Naive thymus-derived CD4-positive, alpha-beta T cell (primary cell): ENCODE data around the gene ADM5. TPM values are rescaled to one million over a fixed set of nuclear protein-coding genes. Genes with fewer than 3 reads are reported as not detected.

Source experiments
- ATAC-seq: fragments of 150-1000 bp; cut with Tn5 transposase; 2 replicates; pipeline ENCODE4 v1.10.0; 2021; ENCODE audit warnings: mild to moderate bottlenecking, moderate library complexity
- CTCF ChIA-PET: fragments of 350-600 bp; sonication (Branson Sonifier 250); formaldehyde crosslinking; loops from one replicate; lab custom pipeline; 2021; ENCODE audit warnings: antibody characterized with exemption; lab: Charles Lee
- POLR2A ChIA-PET: fragments of 350-600 bp; sonication (Branson Sonifier 250); formaldehyde crosslinking; loops from one replicate; lab custom pipeline; 2021; ENCODE audit warnings: antibody characterized with exemption, inconsistent platforms; lab: Charles Lee
- DNase-seq, 9 donors: peaks; one replicate each; pipeline versions ENCODE4 v3.0.0 to v3.0.0-alpha.2; 2020 to 2022; ENCODE audit warnings: mixed read lengths in 1 of 9
- H3K27ac ChIP-seq: one replicate; pipeline ENCODE4 v1.7.0; 2013; ENCODE audit warnings: mild to moderate bottlenecking, low read depth, low read length, moderate library complexity
- H3K27me3 ChIP-seq, 2 donors: one replicate each; pipeline ENCODE4 v1.7.0; 2013; ENCODE audit warnings: low read length in 2 of 2, mild to moderate bottlenecking in 2 of 2, moderate library complexity in 2 of 2; ENCODE audit not compliant: control insufficient read depth in 2 of 2, insufficient read depth in 2 of 2
- H3K36me3 ChIP-seq, 3 experiments: 1 replicate in 2 of 3; 2 replicates in 1 of 3; pipeline ENCODE4 v1.7.0; 2013; ENCODE audit warnings: low read length in 3 of 3, mild to moderate bottlenecking in 3 of 3, moderate library complexity in 1 of 3; ENCODE audit not compliant: insufficient read depth in 3 of 3, control insufficient read depth in 2 of 3
- H3K4me1 ChIP-seq, 2 donors: one replicate each; pipeline ENCODE4 v1.7.0; 2013; ENCODE audit warnings: low read length in 2 of 2, mild to moderate bottlenecking in 2 of 2, moderate library complexity in 1 of 2; ENCODE audit not compliant: control insufficient read depth in 2 of 2, insufficient read depth in 2 of 2
- H3K4me3 ChIP-seq: 2 replicates; pipeline ENCODE4 v1.7.0; 2013; ENCODE audit warnings: mild to moderate bottlenecking, low read length
- H3K9me3 ChIP-seq, 3 experiments: 1 replicate in 2 of 3; 2 replicates in 1 of 3; pipeline ENCODE4 v1.7.0; 2013; ENCODE audit warnings: low read length in 3 of 3; ENCODE audit not compliant: control insufficient read depth in 2 of 3
- H3K27ac Mint-ChIP-seq, 9 donors: one replicate each; pipeline ENCODE4 v1.8.0; 2020 to 2022; ENCODE audit warnings: mixed read lengths in 9 of 9, mild to moderate bottlenecking in 8 of 9, moderate library complexity in 5 of 9, inconsistent platforms in 2 of 9
- H3K27me3 Mint-ChIP-seq, 5 donors: one replicate each; pipeline ENCODE4 v1.8.0; 2021 to 2022; ENCODE audit warnings: mixed read lengths in 5 of 5, mild to moderate bottlenecking in 1 of 5
- H3K36me3 Mint-ChIP-seq, 5 donors: one replicate each; pipeline ENCODE4 v1.8.0; 2020 to 2022; ENCODE audit warnings: mixed read lengths in 5 of 5, mild to moderate bottlenecking in 3 of 5, inconsistent platforms in 1 of 5
- H3K4me1 Mint-ChIP-seq, 7 donors: one replicate each; pipeline ENCODE4 v1.8.0; 2020 to 2022; ENCODE audit warnings: mixed read lengths in 7 of 7, mild to moderate bottlenecking in 3 of 7, inconsistent platforms in 1 of 7
- H3K4me3 Mint-ChIP-seq, 10 donors: one replicate each; pipeline ENCODE4 v1.8.0; 2020 to 2022; ENCODE audit warnings: mild to moderate bottlenecking in 10 of 10, mixed read lengths in 10 of 10, moderate library complexity in 6 of 10, inconsistent platforms in 2 of 10
- H3K9me3 Mint-ChIP-seq, 11 donors: one replicate each; pipeline ENCODE4 v1.8.0; 2020 to 2022; ENCODE audit warnings: mixed read lengths in 11 of 11, mild to moderate bottlenecking in 4 of 11, inconsistent platforms in 1 of 11, moderate library complexity in 1 of 11
- intact Hi-C, 2 donors: fragments of 100-400 bp; cut with micrococcal nuclease; formaldehyde crosslinking; loops; one replicate each; pipeline ENCODE4 v1.15.1; 2023
- microRNA-seq: library from miRNA; unstranded; fragments of <30 nt; microRNA quantifications from one replicate; pipeline ENCODE4 v1.2.0, GENCODE V29; 2022; ENCODE audit warnings: borderline microRNAs expressed
- polyA plus RNA-seq, 2 donors: library from polyadenylated mRNA; unstranded; fragments of 300-500 nt; fragmentation: Illumina TruSeq; gene quantifications; one replicate each; pipeline ENCODE4 v1.2.3, GENCODE V29; 2021
- total RNA-seq, 6 experiments: library from RNA in 5 of 6; stranded (reverse) in 5 of 6; gene quantifications; 1 replicate in 5 of 6; 2 replicates in 1 of 6; pipeline ENCODE4 v1.2.3 and lab custom pipeline; 2021 to 2026

The ADM5 gene
- total and polyA plus RNA-seq, 7 experiments from 2014 or later, result 0.34 to 7.5 (median 4.1) TPM; not detected in 1

DNA sequence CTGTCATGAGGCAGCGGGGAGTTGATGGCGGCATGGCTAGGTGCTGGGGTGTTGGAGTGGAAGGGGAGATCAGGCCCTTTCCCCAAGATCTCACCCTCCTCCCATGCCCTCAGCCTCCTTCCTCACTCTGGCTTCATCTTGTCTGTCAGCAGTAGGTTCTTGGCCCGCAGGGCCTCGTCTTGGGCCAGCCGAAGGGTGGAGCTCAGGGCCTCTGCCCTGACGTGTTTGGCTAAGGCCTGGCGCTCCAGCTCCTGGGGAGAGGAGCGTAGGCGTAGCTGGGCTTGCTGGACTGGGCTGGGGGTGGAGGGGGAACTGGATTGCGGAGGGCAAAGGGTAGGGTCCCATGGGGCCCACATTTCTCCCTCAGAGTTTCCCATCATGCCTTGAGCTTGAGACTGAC lies 50.5 kb downstream of the ADM5 start:
- POLR2A ChIA-PET, result no interaction called here
- no peak for ATAC-seq

More for the DNA sequence above, 50.5 kb downstream of the ADM5 start:
- Histone ChIP-seq H3K27me3 (no peaks in the 10 kb centered on the region), H3K36me3 (no peaks in the 10 kb centered on the region), H3K4me3 (no peak overlapping the region), H3K27ac (no peak overlapping the region), H3K4me1 (no peaks in the 10 kb centered on the region), H3K9me3 (no peaks in the 10 kb centered on the region)
- DNase-seq, result no peak
- H3K27me3 Mint-ChIP-seq, result no peaks in the 10 kb centered on the region
- intact Hi-C loops, result no loop called here
- peaks cover 0 to 3% (median 0%) of the 10 kb centered on the region in 5 donors for H3K36me3 Mint-ChIP-seq
- no peak overlapping the region for H3K27ac Mint-ChIP-seq
- CTCF ChIA-PET, result interaction anchor here (0.5 kb wide), 1 partner anchor 344 kb away, joined by 4 read pairs; no protein-coding TSS in a partner anchor
- peaks cover 3 to 10% (median 5%) of the 10 kb centered on the region in 7 donors for H3K4me1 Mint-ChIP-seq
- no peak overlapping the region for H3K4me3 Mint-ChIP-seq
- H3K9me3 Mint-ChIP-seq, result no peaks in the 10 kb centered on the region

Small RNA genes within 50 kb of the gene (microRNA-seq; reads per million reads assigned to microRNA genes)
- not detected for gene MIR5088

Other genes with a start within 250 kb of the ADM5 start
- under 1 TPM in 2 of 5 experiments, not detected in 3; 0.12 to 0.22 TPM for gene SLC17A7, start 248.1 kb upstream of the ADM5 start, total RNA-seq
- not detected for gene SLC17A7, start 248.1 kb upstream of the ADM5 start, polyA plus RNA-seq
- gene PIH1D1, start 237.8 kb upstream of the ADM5 start, total RNA-seq, result 100 to 1,000 TPM; 136 to 183 (median 159) TPM
- gene PIH1D1, start 237.8 kb upstream of the ADM5 start, polyA plus RNA-seq, result 10 to 100 TPM; 62.7 to 91.8 TPM
- gene ALDH16A1, start 236.4 kb upstream of the ADM5 start, total RNA-seq, result 10 to 100 TPM; 27.6 to 38.1 (median 33.3) TPM
- gene ALDH16A1, start 236.4 kb upstream of the ADM5 start, polyA plus RNA-seq, result 10 to 100 TPM; 28.3 to 37.8 TPM
- gene FLT3LG, start 215.4 kb upstream of the ADM5 start, total RNA-seq, result 100 to 1,000 TPM in 3 of 5 experiments, 10 to 100 TPM in 2; 90.6 to 401 (median 280) TPM
- 100 to 1,000 TPM; 148 to 168 TPM for gene FLT3LG, start 215.4 kb upstream of the ADM5 start, polyA plus RNA-seq
- 1,000 to 10,000 TPM; 2,467 to 6,044 (median 5,762) TPM for gene RPL13A, start 202.0 kb upstream of the ADM5 start, total RNA-seq
- 1,000 to 10,000 TPM; 3,356 to 4,438 TPM for gene RPL13A, start 202.0 kb upstream of the ADM5 start, polyA plus RNA-seq
- gene RPS11, start 193.2 kb upstream of the ADM5 start, total RNA-seq, result 1,000 to 10,000 TPM; 2,065 to 3,362 (median 2,972) TPM
- gene RPS11, start 193.2 kb upstream of the ADM5 start, polyA plus RNA-seq, result 1,000 to 10,000 TPM; 2,125 to 2,254 TPM
- gene FCGRT, start 176.9 kb upstream of the ADM5 start, total RNA-seq, result 100 to 1,000 TPM in 1 of 5 experiments, 10 to 100 TPM in 3, 1 to 10 TPM in 1; 8.2 to 177 (median 47.5) TPM
- gene FCGRT, start 176.9 kb upstream of the ADM5 start, polyA plus RNA-seq, result 100 to 1,000 TPM; 117 to 129 TPM
- 10 to 100 TPM in 1 of 5 experiments, 1 to 10 TPM in 4; 1.9 to 14.5 (median 3.5) TPM for gene RCN3, start 161.6 kb upstream of the ADM5 start, total RNA-seq
- gene RCN3, start 161.6 kb upstream of the ADM5 start, polyA plus RNA-seq, result 10 to 100 TPM in 1 of 2 donors, 1 to 10 TPM in 1; 6.9 to 12.3 TPM
- 100 to 1,000 TPM; 222 to 267 (median 228) TPM for gene NOSIP, start 109.0 kb upstream of the ADM5 start, total RNA-seq
- gene NOSIP, start 109.0 kb upstream of the ADM5 start, polyA plus RNA-seq, result 1,000 to 10,000 TPM in 1 of 2 donors, 100 to 1,000 TPM in 1; 933 to 1,232 TPM
- 1 to 10 TPM in 2 of 5 experiments, under 1 TPM in 3; 0.44 to 2.9 (median 0.58) TPM for gene PRRG2, start 108.3 kb upstream of the ADM5 start, total RNA-seq
- under 1 TPM in 1 of 2 donors, not detected in 1; 0.30 TPM for gene PRRG2, start 108.3 kb upstream of the ADM5 start, polyA plus RNA-seq
- 10 to 100 TPM; 45.6 to 69.4 (median 60.0) TPM for gene PRR12, start 98.4 kb upstream of the ADM5 start, total RNA-seq
- under 1 TPM; 0.25 to 0.74 TPM for gene PRR12, start 98.4 kb upstream of the ADM5 start, polyA plus RNA-seq
- 10 to 100 TPM; 11.0 to 18.6 (median 13.8) TPM for gene RRAS, start 49.5 kb upstream of the ADM5 start, total RNA-seq
- 10 to 100 TPM; 31.8 to 37.0 TPM for gene RRAS, start 49.5 kb upstream of the ADM5 start, polyA plus RNA-seq
- gene SCAF1, start 47.4 kb upstream of the ADM5 start, total RNA-seq, result 10 to 100 TPM; 35.0 to 74.9 (median 48.8) TPM
- gene SCAF1, start 47.4 kb upstream of the ADM5 start, polyA plus RNA-seq, result 1 to 10 TPM; 1.4 to 3.7 TPM
- gene IRF3, start 23.7 kb upstream of the ADM5 start, total RNA-seq, result 100 to 1,000 TPM; 176 to 346 (median 212) TPM
- 10 to 100 TPM; 55.5 to 80.7 TPM for gene IRF3, start 23.7 kb upstream of the ADM5 start, polyA plus RNA-seq
- 10 to 100 TPM; 11.3 to 57.2 (median 22.6) TPM for gene BCL2L12, start 23.7 kb upstream of the ADM5 start, total RNA-seq
- 10 to 100 TPM; 11.4 to 14.8 TPM for gene BCL2L12, start 23.7 kb upstream of the ADM5 start, polyA plus RNA-seq
- gene PRMT1, start 12.3 kb upstream of the ADM5 start, total RNA-seq, result 100 to 1,000 TPM in 1 of 5 experiments, 10 to 100 TPM in 4; 73.1 to 169 (median 95.3) TPM
- 100 to 1,000 TPM; 126 to 145 TPM for gene PRMT1, start 12.3 kb upstream of the ADM5 start, polyA plus RNA-seq
- gene CPT1C, start 1.5 kb downstream of the ADM5 start, total RNA-seq, result 1 to 10 TPM in 4 of 5 experiments, under 1 TPM in 1; 0.96 to 6.0 (median 1.5) TPM
- gene CPT1C, start 1.5 kb downstream of the ADM5 start, polyA plus RNA-seq, result 1 to 10 TPM in 1 of 2 donors, not detected in 1; 1.7 TPM
- gene TSKS, start 73.7 kb downstream of the ADM5 start, total RNA-seq, result 1 to 10 TPM; 1.4 to 3.6 (median 2.8) TPM
- gene TSKS, start 73.7 kb downstream of the ADM5 start, polyA plus RNA-seq, result 1 to 10 TPM in 1 of 2 donors, under 1 TPM in 1; 0.51 to 1.1 TPM
- 10 to 100 TPM; 38.2 to 83.3 (median 56.7) TPM for gene AP2A1, start 77.4 kb downstream of the ADM5 start, total RNA-seq
- gene AP2A1, start 77.4 kb downstream of the ADM5 start, polyA plus RNA-seq, result 1 to 10 TPM; 3.8 to 8.3 TPM
- 10 to 100 TPM; 16.0 to 28.4 (median 26.8) TPM for gene FUZ, start 123.7 kb downstream of the ADM5 start, total RNA-seq
- 1 to 10 TPM; 3.8 to 6.3 TPM for gene FUZ, start 123.7 kb downstream of the ADM5 start, polyA plus RNA-seq
- gene MED25, start 128.7 kb downstream of the ADM5 start, total RNA-seq, result 10 to 100 TPM; 36.8 to 75.2 (median 55.4) TPM
- 10 to 100 TPM; 10.8 to 16.7 TPM for gene MED25, start 128.7 kb downstream of the ADM5 start, polyA plus RNA-seq
- 100 to 1,000 TPM in 4 of 5 experiments, 10 to 100 TPM in 1; 92.8 to 170 (median 160) TPM for gene PTOV1, start 161.6 kb downstream of the ADM5 start, total RNA-seq
- 10 to 100 TPM; 49.0 to 68.6 TPM for gene PTOV1, start 161.6 kb downstream of the ADM5 start, polyA plus RNA-seq
- 100 to 1,000 TPM; 141 to 174 (median 154) TPM for gene PNKP, start 178.0 kb downstream of the ADM5 start, total RNA-seq
- gene PNKP, start 178.0 kb downstream of the ADM5 start, polyA plus RNA-seq, result 10 to 100 TPM; 19.4 to 24.8 TPM
- 10 to 100 TPM; 15.9 to 25.7 (median 21.2) TPM for gene AKT1S1, start 187.8 kb downstream of the ADM5 start, total RNA-seq
- gene AKT1S1, start 187.8 kb downstream of the ADM5 start, polyA plus RNA-seq, result 1 to 10 TPM; 4.7 to 5.8 TPM
- gene TBC1D17, start 188.1 kb downstream of the ADM5 start, total RNA-seq, result 100 to 1,000 TPM in 1 of 5 experiments, 10 to 100 TPM in 4; 42.9 to 106 (median 53.0) TPM
- 10 to 100 TPM; 11.6 to 22.2 TPM for gene TBC1D17, start 188.1 kb downstream of the ADM5 start, polyA plus RNA-seq
- 1 to 10 TPM; 1.2 to 6.8 (median 1.9) TPM for gene IL4I1, start 207.3 kb downstream of the ADM5 start, total RNA-seq
- not detected for gene IL4I1, start 207.3 kb downstream of the ADM5 start, polyA plus RNA-seq
- 10 to 100 TPM in 3 of 5 experiments, 1 to 10 TPM in 2; 5.9 to 16.1 (median 14.9) TPM for gene ATF5, start 239.6 kb downstream of the ADM5 start, total RNA-seq
- 1 to 10 TPM; 1.6 to 1.9 TPM for gene ATF5, start 239.6 kb downstream of the ADM5 start, polyA plus RNA-seq
- 100 to 1,000 TPM in 1 of 5 experiments, 10 to 100 TPM in 4; 26.9 to 130 (median 52.4) TPM for gene NUP62, start 239.9 kb downstream of the ADM5 start, total RNA-seq
- 10 to 100 TPM; 46.3 to 65.0 TPM for gene NUP62, start 239.9 kb downstream of the ADM5 start, polyA plus RNA-seq